ENCODE measurements around the gene TENM3.

Gene TENM3

GRCh38 chr4:182409271-182409670 lies 166.1 kb downstream of the TENM3 start:
- DNase-seq: no peak

DNA sequence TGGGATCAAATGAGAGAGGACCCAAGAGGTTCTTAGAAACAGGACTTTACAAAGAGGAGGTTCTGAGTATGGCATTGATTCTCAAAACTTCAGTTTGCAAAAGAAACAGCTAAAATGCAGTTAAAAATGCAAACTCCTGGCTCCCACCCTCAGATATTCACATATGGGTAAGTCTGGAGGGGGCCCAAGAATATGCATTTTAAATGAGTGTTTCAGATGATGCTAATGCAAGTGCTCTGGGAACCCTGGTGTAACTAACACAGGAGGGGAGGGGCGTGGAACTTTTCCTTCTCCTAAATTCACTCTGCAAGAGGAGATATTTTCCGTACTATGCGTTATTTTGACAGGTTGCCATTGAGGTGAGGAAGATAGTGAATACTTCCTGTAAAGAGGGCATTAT lies 168.2 kb downstream of the TENM3 start:
- no peak for DNase-seq

DNA sequence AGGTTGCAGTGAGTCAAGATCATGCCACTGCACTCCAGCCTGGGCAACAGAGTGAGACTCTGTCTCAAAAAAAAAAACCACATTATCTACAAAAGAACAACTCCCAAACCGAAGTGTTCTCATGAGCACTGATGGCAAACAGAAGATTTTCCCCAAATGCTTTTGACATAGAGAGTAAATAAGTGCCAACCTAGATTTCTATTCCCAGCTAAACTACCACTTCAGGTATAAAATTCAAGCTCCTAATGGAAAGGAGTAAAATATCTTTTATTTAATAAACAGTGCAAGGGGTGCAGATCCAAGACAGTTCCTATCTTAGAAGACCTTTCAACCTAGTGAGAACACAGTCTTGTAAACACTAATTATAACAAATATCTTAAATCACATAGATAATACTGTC lies 170.3 kb downstream of the TENM3 start:
- no peak for DNase-seq

GRCh38 chr4:182415116-182415515 lies 171.9 kb downstream of the TENM3 start:
- no peak for DNase-seq

DNA sequence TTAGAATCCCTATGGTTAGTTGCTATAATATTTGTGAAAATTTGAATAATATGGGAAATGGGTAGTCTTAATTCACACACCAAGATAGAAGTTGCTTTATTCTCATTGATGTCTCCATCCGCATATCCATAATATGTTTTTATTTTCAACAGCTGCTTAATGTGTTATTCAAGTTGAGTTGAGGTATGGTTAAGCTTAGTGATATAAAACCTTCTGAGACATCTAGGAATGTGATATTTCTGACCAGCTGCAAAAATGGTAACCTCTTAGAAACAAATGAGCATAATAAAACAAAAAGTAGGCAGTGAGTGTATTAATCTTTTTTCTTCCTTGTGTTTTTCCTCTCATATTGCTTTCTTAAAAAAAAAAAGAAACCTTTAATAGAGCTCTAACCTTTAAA lies 172.9 kb downstream of the TENM3 start:
- DNase-seq: no peak

DNA sequence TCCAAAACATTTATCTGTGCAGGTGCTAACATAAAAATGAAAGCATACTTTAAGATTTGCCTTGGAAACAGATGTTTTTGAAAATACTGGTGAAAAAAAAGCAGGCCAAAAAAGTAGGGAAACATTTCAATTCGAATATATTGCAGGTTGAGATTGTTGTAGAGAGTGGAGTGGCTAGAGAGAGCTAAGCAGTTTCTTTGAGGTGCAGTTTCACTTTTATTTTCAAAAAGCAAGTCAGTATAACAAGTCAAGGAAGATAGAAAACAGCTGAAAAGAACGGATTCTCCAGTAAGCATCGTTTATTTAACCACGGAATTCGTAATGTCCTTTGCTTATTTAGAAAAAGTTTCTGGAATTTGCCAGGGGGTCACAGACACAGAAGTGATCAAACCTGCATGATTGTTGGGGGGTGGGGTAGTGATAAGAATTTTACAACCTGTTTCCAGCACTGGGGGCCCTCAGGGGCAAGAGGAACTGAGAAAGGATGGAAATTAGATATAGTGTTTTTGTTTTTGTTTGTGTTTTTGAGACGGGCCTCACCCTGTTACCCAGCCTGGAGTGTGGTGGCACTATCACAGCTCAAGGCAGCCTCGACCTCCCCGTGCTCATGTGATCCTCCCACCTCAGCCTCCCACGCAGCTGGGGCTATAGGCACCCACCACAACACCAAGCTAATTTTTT lies 175.0 kb downstream of the TENM3 start:
- no peak for DNase-seq

DNA sequence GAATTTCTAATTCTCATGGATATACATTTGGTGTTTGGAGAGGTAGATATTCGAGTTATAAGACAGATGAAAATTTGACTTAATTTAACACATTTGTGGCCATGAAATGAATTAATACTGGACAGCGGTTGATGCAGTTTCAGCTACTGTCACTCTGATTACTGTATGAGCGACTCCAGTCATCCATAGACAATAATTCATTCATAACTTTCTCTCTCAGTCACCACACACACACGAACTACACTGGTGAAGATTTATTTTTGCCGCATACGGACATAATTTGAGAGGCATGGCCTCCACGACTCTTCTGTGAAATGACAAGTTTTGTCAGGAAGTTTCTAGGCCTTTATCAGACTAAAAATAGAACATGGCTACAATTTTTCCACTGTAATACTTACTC lies 177.0 kb downstream of the TENM3 start:
- no peak for DNase-seq

DNA sequence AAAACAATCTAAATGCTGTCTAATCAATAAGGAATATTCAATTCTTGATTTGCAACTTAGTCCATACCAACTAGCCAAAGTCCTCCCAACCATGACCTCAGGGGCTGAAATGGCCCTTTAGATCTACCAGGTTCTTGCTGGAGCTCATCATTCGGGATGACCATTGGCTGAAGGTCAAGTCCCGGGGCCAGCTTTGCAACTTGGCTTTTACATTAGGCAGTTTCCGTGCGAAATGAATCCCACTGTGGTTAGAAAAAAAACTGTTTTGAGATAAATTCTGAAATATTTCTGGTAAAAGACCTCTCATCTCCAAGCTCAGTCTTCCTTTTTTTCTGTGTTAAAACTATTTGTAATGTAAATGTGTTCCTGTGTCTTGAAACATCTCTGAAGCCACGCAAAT lies 178.6 kb downstream of the TENM3 start:
- DNase-seq: no peak

GRCh38 chr4:182425302-182425701 lies 182.1 kb downstream of the TENM3 start:
- DNase-seq: no peak

GRCh38 chr4:182426901-182427300 lies 183.7 kb downstream of the TENM3 start:
- no peak for DNase-seq

GRCh38 chr4:182427554-182427953 lies 184.4 kb downstream of the TENM3 start:
- peak; percentile 63 for DNase-seq

- no peak for DNase-seq
Measured at GRCh38 chr4:182429896-182430295, 186.7 kb downstream of the TENM3 start.

GRCh38 chr4:182432819-182433218 lies 189.6 kb downstream of the TENM3 start:
- no peak for DNase-seq

DNA sequence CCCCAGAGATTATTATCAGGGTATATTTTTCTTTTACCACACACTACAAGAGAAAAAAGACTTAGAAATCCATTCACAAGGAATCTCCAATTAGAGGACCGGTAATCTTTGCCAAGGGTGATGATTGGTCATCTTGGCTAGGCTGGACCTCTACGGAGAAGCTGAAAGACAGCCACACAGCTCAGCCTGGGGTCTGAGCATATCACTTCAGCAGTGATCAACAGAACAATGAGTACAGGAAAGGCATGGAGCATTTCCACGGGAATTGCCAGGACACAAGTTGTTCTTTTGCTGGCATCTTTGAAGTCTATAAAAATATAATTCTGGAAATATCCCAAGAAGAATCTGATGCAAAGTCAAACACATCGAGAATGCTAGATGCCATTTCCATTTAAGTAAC lies 191.5 kb downstream of the TENM3 start:
- no peak for DNase-seq

DNA sequence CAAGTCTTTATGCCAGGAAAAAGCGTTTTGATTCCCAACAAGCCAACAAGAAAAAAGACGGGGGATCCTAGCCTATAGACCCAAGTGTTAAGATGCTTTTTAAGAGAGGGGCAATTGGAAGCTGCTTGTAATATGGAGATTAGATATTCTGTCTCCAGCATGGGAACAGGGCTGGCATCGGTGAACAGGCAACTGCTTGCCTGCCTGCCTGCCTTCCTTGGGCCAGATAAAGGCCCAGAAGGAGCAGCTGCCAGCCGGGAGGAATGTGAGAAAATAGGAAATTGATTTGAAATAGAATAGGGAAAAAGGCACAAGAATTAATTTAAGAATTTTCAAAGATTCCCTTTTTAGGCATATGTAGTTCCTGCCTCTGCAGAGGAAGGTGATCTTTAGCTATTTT lies 192.2 kb downstream of the TENM3 start:
- DNase-seq: no peak

DNA sequence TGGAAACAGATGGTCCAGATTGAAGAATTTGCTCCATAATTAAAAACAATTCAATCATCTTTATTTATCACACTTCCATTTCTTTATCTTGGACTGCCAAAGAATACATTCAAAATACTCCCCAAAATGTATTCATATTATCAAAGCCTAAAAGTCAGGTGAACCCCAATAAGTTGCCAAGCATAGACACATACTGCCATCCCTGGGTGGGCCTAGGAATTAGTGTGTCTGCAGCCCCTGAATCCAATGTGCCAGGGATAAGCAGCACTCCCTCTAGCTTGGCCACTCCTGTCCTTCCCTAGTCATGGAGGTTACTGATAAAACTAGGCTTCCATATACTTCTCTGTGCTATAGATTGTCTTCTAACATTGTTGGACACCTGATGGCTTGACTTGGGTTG lies 199.9 kb downstream of the TENM3 start:
- DNase-seq: no peak

GRCh38 chr4:182447767-182448280 lies 204.6 kb downstream of the TENM3 start:
- DNase-seq: no peak

DNA sequence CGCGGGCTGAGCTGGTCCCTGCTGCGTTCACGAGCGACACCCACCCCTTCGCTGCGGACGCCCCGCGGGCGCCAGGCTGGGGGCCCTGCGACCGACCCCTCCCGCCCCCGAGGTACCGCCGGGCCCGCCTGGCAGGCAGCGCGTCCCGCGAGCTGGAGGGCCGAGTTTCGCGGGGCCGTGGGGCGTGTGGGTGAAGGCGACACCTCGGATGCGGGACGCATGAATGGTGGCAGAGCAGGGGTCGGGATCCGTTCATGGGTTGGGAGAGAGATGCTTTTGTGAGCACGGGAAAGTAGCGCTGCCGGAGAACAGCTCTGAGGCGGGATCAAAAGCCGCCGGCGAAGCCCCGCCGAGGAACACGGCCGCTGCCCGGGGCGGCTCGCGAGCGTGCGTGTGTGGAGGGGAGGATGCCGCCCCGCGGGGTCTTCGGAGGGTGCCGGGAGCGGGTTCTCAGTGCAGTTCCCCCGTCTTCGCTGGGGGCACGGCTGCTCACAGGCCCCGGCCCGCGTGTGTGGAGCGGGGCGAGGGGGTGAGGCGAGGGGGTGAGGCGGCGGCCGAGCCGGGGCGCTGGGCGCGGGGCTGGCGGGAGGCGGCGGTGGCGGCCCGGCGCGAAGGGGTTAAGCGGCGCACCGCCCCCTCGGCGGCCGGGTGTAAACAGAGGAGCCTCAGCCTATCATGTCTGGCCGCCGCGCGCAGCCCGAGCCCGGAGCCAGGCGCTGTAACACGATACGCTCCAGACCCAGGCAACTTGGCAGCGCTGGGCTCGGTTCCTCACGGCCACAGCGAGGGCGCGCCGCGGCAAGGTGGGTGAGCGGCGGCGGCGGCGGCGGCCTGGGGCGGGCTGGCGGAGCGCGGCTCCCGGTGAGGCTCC lies 205.3 kb downstream of the TENM3 start:
- peak; percentile 91 for DNase-seq

GRCh38 chr4:182449186-182449929 lies 206.2 kb downstream of the TENM3 start:
- DNase-seq: no peak

- no peak for DNase-seq
Measured at GRCh38 chr4:182449930-182450439, 206.8 kb downstream of the TENM3 start.

- no peak for DNase-seq
Measured at GRCh38 chr4:182451441-182451840, 208.2 kb downstream of the TENM3 start.

DNA sequence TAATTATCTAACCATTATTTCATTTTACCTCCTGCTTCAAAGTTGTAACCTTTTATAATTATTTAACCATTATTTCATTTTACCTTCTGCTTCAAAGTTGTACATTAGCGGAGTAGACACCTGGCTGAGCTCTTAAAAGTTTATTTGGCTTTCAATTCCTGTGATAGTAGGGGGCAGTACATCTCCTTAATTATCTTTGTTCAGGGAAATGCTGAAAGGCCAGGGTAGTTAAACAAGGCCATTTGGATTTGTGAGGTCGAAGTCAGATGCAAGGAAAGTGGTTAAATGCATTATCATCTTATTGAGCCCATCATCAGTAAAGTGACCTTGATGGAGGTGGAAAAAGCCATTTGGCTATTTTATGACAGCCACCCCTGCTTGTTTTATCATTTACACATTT lies 210.6 kb downstream of the TENM3 start:
- DNase-seq: no peak

DNA sequence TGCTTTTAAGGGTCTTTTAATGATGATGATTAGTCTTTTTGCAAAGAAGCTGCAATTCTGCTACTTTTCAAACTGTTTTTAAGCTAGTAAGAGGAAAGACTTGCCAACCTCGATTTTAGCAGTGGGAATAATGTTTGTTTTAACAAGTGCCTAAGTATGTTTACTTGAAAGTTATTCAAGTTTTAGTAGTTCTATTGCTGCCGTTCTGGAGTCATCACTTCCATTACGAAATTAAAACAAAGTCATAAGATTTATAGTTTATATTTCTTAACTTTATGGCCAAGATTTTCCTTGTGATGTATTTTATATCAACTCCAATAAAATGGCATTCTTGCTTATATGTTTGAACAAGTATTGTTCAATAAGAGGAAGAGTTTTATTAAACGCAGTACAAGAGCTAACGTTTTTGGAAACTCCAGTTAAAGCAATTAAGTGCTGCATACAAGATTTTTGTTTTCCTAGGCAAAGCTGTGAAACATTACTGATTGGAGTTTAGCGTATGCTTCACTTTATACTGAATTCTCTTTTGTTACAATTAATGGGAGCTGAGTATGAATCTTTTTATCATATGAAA lies 211.3 kb downstream of the TENM3 start:
- no peak for DNase-seq
